Islet precursor cell (in vitro differentiated cells): ENCODE measurements around the gene SERPINB8.

ENCODE experiments used
- DNase-seq: peaks from one replicate; pipeline ENCODE4 v3.0.0-alpha.2; 2018

Gene SERPINB8

GRCh38 chr18:64019922-64020756 lies 50.3 kb downstream of the SERPINB8 start:
- no peak for DNase-seq

DNA sequence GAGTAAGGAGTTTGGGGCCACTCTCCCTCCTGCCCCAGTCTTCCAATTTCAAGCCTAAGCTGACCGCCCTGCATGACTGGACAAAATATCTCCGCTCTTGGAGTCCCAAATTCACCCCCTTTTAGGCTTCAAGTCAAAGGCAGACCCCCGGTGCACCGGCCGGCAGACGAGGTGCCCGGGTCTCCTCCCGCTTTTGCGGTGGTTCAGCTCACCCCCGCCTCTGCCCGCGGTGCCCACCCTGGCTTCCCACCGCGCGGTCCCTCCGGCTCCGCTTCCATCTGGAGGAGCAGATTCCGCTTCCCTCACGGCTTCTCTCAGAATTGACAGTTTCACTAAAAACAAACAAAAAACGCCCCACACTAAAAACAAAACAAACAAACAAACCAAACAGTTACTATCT lies 56.5 kb downstream of the SERPINB8 start:
- DNase-seq, result no peak

DNA sequence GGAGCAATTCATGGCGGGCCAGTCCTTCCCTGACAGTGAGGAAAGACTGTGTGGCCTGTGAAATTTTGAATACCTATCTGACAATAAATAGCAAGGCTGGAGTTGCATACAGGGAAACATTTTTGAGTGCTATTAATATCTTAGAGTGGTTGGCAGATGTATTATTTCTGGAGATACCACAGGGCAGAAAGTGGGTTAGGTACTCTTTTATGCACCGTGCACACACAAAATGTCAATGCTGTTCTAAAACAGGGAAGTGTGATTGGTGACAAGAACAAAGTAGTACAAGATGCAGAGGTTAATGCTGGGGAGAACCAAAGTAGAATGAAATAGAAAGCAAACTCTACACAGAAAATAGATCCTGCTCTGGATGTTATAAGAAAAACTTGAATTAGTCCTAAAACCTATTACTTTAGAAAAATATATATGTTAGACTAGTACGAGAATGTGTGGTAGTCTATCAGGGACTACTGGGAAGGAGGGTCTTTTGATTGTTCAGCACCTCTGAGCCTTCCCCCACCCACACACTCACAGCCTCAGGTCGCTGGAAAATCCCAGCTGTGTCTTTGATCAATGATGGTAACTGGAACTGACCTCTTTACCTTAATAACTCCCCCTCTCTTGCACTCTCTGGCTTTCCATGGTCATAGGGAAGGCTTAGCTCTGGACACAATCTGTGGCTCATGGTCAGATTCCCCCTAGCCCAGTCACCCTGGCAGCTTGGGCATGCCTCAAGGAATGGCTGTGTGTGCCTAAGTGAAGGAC lies 58.2 kb downstream of the SERPINB8 start:
- DNase-seq, result no peak

GRCh38 chr18:64029096-64029495 lies 59.2 kb downstream of the SERPINB8 start:
- no peak for DNase-seq

DNA sequence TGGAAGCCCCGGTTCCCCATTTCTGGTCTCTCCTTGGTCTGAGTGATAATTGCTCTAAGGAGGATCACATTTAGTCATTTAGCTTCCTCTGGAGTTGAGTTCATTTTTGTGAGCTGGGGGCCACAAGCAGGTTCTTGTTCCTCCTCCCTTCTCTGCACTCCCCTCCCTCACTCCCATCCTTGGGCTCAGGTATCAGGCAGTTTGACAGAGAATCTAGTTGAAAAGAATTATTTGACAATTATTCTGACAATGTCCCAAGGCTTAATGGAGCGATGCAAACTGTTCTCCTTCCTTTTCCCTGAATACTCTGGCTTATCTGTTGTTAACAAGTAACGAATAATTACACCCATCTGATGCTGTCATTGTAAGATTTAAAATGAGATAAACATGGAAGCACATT lies 61.5 kb downstream of the SERPINB8 start:
- no peak for DNase-seq

DNA sequence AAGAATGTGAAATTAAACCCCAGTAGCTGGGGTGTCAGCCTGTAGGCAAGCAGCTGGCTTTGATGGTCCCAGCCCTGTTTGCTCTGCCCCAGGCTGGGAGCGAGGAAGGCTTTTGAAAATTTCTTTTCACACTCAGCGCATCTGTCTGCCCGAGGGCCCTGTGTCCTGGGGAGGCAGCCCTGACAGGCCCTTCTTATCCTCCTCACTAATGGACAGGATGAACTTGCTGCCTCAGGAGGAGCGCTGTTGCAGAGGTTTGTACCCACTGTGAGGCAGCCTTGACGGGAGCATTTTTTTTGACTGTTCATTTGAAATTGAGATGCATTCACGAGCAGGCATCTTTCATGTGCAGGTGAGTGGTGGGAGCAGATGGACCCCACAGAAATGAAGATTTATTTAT lies 62.4 kb downstream of the SERPINB8 start:
- peak; percentile 69 for DNase-seq

GRCh38 chr18:64037812-64038414 lies 68.0 kb downstream of the SERPINB8 start:
- no peak for DNase-seq
